ENCODE measurements around the gene FRAS1.
"Not testable (repeated sequence)": the region's sequence is repeated elsewhere in the genome, so short reads cannot be mapped to it uniquely, and the experiment has no call there.

The FRAS1 gene

GRCh38 chr4:78297116-78297800, 240.1 kb downstream of the FRAS1 start:
- no peak for TF ChIP-seq CTCF (IDR thresholded peaks at IDR 0.05; ENCODE audit: control extremely low read depth, extremely low read depth, low read depth, missing control alignments)
- CTCF ChIA-PET: interaction anchor here (1.1 to 1.7 kb wide), 3 partner anchors 10 to 912 kb away, joined by 3 to 4 read pairs (median 3); no protein-coding TSS in a partner anchor
- POLR2A ChIA-PET: no interaction called here
- no peak for DNase-seq (ENCODE audit: extremely low spot score)

- no peak for TF ChIP-seq CTCF (IDR thresholded peaks at IDR 0.05; ENCODE audit: control extremely low read depth, extremely low read depth, low read depth, missing control alignments)
- DNase-seq (ENCODE audit: extremely low spot score): no peak
- CTCF ChIA-PET: no interaction called here
- POLR2A ChIA-PET: no interaction called here
Observed at GRCh38 chr4:78298618-78299017, 241.5 kb downstream of the FRAS1 start.

- TF ChIP-seq CTCF (IDR thresholded peaks at IDR 0.05; ENCODE audit: control extremely low read depth, extremely low read depth, low read depth, missing control alignments): no peak
- POLR2A ChIA-PET: no interaction called here
- DNase-seq (ENCODE audit: extremely low spot score): no peak
- CTCF ChIA-PET: no interaction called here
Observed at GRCh38 chr4:78299565-78299972, 242.4 kb downstream of the FRAS1 start.

- POLR2A ChIA-PET; CTCF ChIA-PET; DNase-seq (ENCODE audit: extremely low spot score): not testable (repeated sequence)
Observed at GRCh38 chr4:78307263-78307662, 250.1 kb downstream of the FRAS1 start.

- ChIA-PET CTCF (interaction anchor here (1.3 kb wide), 1 partner anchor 13 kb away, joined by 4 read pairs; no protein-coding TSS in a partner anchor), POLR2A (no interaction called here)
- DNase-seq (ENCODE audit: extremely low spot score): no peak
- TF ChIP-seq CTCF (IDR thresholded peaks at IDR 0.05; ENCODE audit: control extremely low read depth, extremely low read depth, low read depth, missing control alignments): no peak
Observed at GRCh38 chr4:78308517-78308916, 251.4 kb downstream of the FRAS1 start.

- CTCF ChIA-PET: interaction anchor here (1.3 kb wide), 1 partner anchor 12 kb away, joined by 4 read pairs; no protein-coding TSS in a partner anchor
- no peak for TF ChIP-seq CTCF (IDR thresholded peaks at IDR 0.05; ENCODE audit: control extremely low read depth, extremely low read depth, low read depth, missing control alignments)
- DNase-seq (ENCODE audit: extremely low spot score): no peak
- POLR2A ChIA-PET: no interaction called here
Observed at GRCh38 chr4:78309352-78309751, 252.2 kb downstream of the FRAS1 start.

- TF ChIP-seq CTCF (IDR thresholded peaks at IDR 0.05; ENCODE audit: control extremely low read depth, extremely low read depth, low read depth, missing control alignments): no peak
- ChIA-PET POLR2A (no interaction called here), CTCF (interaction anchor here (1.3 kb wide), 1 partner anchor 11 kb away, joined by 4 read pairs; no protein-coding TSS in a partner anchor)
- DNase-seq (ENCODE audit: extremely low spot score): no peak
Observed at GRCh38 chr4:78310007-78310739, 253.1 kb downstream of the FRAS1 start.
